Endothelial cell of umbilical vein (primary cell): ENCODE measurements around the gene MAFF. TPM values are rescaled to one million over a fixed set of nuclear protein-coding genes. Genes with fewer than 3 reads are reported as not detected.

Experiments
- BruUV-seq: library from RNA; stranded (reverse); fragments of 400-500 nt; replicated peaks from 2 replicates; lab custom pipeline; 2021; lab: Mats Ljungman, UMichigan
- CTCF ChIA-PET: fragments of 300-600, 350-600 bp; sonication (Branson Sonifier 250); formaldehyde crosslinking; loops from one replicate; lab custom pipeline; 2021; ENCODE audit warnings: antibody characterized with exemption, inconsistent platforms; lab: Charles Lee
- POLR2A ChIA-PET: fragments of 300-600, 350-600 bp; sonication (Branson Sonifier 250); formaldehyde crosslinking; loops from one replicate; lab custom pipeline; 2021; ENCODE audit warnings: antibody characterized with exemption, inconsistent platforms; lab: Charles Lee
- DNase-seq: peaks from one replicate; pipeline ENCODE4 v3.0.0-alpha.2; 2011; ENCODE audit warnings: low read depth, low spot score
- FAIRE-seq: peaks from 2 replicates; lab custom pipeline; 2011; peaks lifted over from hg19 to GRCh38; lab: Jason Lieb, UNC
- H2AFZ ChIP-seq: 2 replicates; pipeline ENCODE4 v1.6.0; 2012; ENCODE audit warnings: low read depth, low read length, control low read depth, inconsistent platforms
- H3K27ac ChIP-seq: 2 replicates; pipeline ENCODE4 v1.5.1; 2011; ENCODE audit warnings: low read depth, mild to moderate bottlenecking, control low read depth, low read length, moderate library complexity; ENCODE audit not compliant: insufficient read depth
- H3K27me3 ChIP-seq, 2 experiments: 2 replicates each; pipeline versions ENCODE4 v1.6.0 to v1.6.1; 2011; ENCODE audit warnings: low read length in 2 of 2, mixed read lengths in 1 of 2; ENCODE audit not compliant: control insufficient read depth in 2 of 2, insufficient read depth in 2 of 2
- H3K36me3 ChIP-seq, 2 experiments: 2 replicates in 1 of 2; 3 replicates in 1 of 2; pipeline ENCODE4 v1.5.1; 2011; ENCODE audit warnings: low read length in 2 of 2, mild to moderate bottlenecking in 1 of 2, moderate library complexity in 1 of 2; ENCODE audit not compliant: control insufficient read depth in 2 of 2, insufficient read depth in 2 of 2; ENCODE audit errors: extremely low read depth in 1 of 2
- H3K4me1 ChIP-seq: 3 replicates; pipeline ENCODE4 v1.5.1; 2011; ENCODE audit warnings: mild to moderate bottlenecking, low read length; ENCODE audit not compliant: control insufficient read depth, insufficient read depth; ENCODE audit errors: extremely low read depth
- H3K4me2 ChIP-seq: 2 replicates; pipeline ENCODE4 v1.6.1; 2011; ENCODE audit warnings: low read length, control low read depth, mixed read lengths; ENCODE audit not compliant: insufficient read depth
- H3K4me3 ChIP-seq, 3 experiments: fragments of 200-600 bp in 1 of 3; sonication (generic), shearing (Covaris generic) in 1 of 3; replicated peaks in 1 of 3; 2 replicates each; pipeline ENCODE4 v1.5.1; 2011 to 2016; ENCODE audit warnings: control low read depth in 3 of 3, low read length in 3 of 3, mild to moderate bottlenecking in 2 of 3, inconsistent platforms in 1 of 3, low read depth in 1 of 3, moderate library complexity in 1 of 3; ENCODE audit not compliant: insufficient read depth in 1 of 3
- H3K79me2 ChIP-seq: 2 replicates; pipeline ENCODE4 v1.6.0; 2012; ENCODE audit warnings: low read length, inconsistent platforms; ENCODE audit not compliant: control insufficient read depth, insufficient read depth
- H3K9ac ChIP-seq: replicated peaks from 2 replicates; pipeline ENCODE3; 2011; ENCODE audit warnings: low read length, control low read depth; ENCODE audit not compliant: insufficient read depth; ENCODE audit errors: extremely low read depth
- H3K9me1 ChIP-seq: replicated peaks from 3 replicates; pipeline ENCODE4 v1.6.0; 2011; ENCODE audit warnings: mild to moderate bottlenecking, low read length; ENCODE audit not compliant: control insufficient read depth, insufficient read depth; ENCODE audit errors: extremely low read depth
- H3K9me3 ChIP-seq: replicated peaks from 2 replicates; pipeline ENCODE4 v1.5.1; 2012; ENCODE audit warnings: low read length, inconsistent platforms; ENCODE audit not compliant: control insufficient read depth, insufficient read depth
- H4K20me1 ChIP-seq: replicated peaks from 2 replicates; pipeline ENCODE3; 2011; ENCODE audit warnings: mild to moderate bottlenecking, low read length; ENCODE audit not compliant: control insufficient read depth, insufficient read depth; ENCODE audit errors: extremely low read depth
- EZH2 ChIP-seq: IDR thresholded peaks from 2 replicates; pipeline ENCODE4 v1.6.1; 2012; ENCODE audit warnings: borderline replicate concordance, low read depth, mild to moderate bottlenecking, moderate library complexity, low read length, inconsistent platforms; ENCODE audit not compliant: severe bottlenecking
- FOS ChIP-seq: IDR thresholded peaks from 2 replicates; pipeline ENCODE4 v1.6.1; 2011; ENCODE audit warnings: mild to moderate bottlenecking, low read length, moderate library complexity, borderline replicate concordance; ENCODE audit not compliant: insufficient read depth
- GATA2 ChIP-seq: IDR thresholded peaks from 2 replicates; pipeline ENCODE4 v1.7.0; 2011; ENCODE audit warnings: low read depth, mild to moderate bottlenecking, moderate library complexity, mixed read lengths, low read length; ENCODE audit not compliant: insufficient read length, insufficient read depth
- MYC ChIP-seq: IDR thresholded peaks from one replicate; pipeline ENCODE4 v1.6.1; 2011; ENCODE audit warnings: mild to moderate bottlenecking, low read depth, low read length
- POLR2A ChIP-seq: IDR thresholded peaks from 2 replicates; pipeline ENCODE4 v1.6.1; 2012; ENCODE audit warnings: low read depth, mild to moderate bottlenecking, control low read depth, low read length
- POLR2AphosphoS5 ChIP-seq: IDR thresholded peaks from 2 replicates; pipeline ENCODE4 v1.6.1; 2012; ENCODE audit warnings: low read depth, mild to moderate bottlenecking, control low read depth, low read length, moderate library complexity; ENCODE audit not compliant: insufficient read depth
- dilution Hi-C: fragments of 300-500 bp; cut with MboI; formaldehyde crosslinking; loops from one replicate; pipeline ENCODE4 v1.15.0; 2019; ENCODE audit warnings: low sequenced_read_pairs; ENCODE audit not compliant: extremely low pct_ligation_motif_present
- intact Hi-C: fragments of 100-400 bp; cut with micrococcal nuclease; formaldehyde crosslinking; loops from one replicate; pipeline ENCODE4 v1.10.0; 2022
- polyA plus RNA-seq, 4 experiments: library from polyadenylated mRNA; depleted of rRNA in 3 of 4; stranded (reverse) in 3 of 4; unstranded in 1 of 4; fragments of >200 nt; gene quantifications; 2 replicates each; pipeline versions ENCODE4 v1.2.1 to v1.2.3, GENCODE V29; 2011 to 2012; ENCODE audit warnings: missing spikeins in 1 of 4
- total RNA-seq: library from RNA; stranded (reverse); gene quantifications from 2 replicates; pipeline ENCODE4 v1.2.3, GENCODE V29; 2021
- TF ChIP-seq, protein P1 (sequence below), 2 donors: IDR thresholded peaks; 1 replicate in 1 of 2; 2 replicates in 1 of 2; pipeline ENCODE4 v1.5.1; 2011; ENCODE audit warnings: low read length in 2 of 2, mild to moderate bottlenecking in 2 of 2, moderate library complexity in 2 of 2, control low read depth in 1 of 2, inconsistent platforms in 1 of 2, low read depth in 1 of 2; ENCODE audit not compliant: insufficient read depth in 1 of 2; ENCODE audit errors: extremely low read depth in 1 of 2

Gene MAFF
- total and polyA plus RNA-seq, 2 donors (not counting 3 experiments of a cell fraction or from before 2014, with no cell fraction given) = 29.0 to 61.2 TPM

DNA sequence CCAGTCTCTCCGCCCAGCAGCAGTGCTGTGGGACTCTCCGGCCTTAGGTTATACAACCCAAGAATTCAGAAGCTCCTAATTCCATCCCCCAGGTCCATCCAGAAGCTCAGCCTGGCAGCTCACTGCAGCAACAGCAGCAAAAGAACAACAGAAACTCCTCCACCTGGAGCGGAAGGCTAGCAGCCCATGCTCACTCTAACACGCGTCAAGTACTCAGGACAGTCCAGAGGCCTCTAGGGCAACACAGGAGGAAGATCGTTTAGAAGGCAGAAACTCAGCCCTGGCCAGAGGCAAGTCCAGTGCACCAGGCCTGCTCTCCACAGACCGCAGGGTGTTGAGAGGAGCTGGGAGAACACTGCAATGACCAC, 37.3 kb upstream of the MAFF start:
- no peak for FAIRE-seq

DNA sequence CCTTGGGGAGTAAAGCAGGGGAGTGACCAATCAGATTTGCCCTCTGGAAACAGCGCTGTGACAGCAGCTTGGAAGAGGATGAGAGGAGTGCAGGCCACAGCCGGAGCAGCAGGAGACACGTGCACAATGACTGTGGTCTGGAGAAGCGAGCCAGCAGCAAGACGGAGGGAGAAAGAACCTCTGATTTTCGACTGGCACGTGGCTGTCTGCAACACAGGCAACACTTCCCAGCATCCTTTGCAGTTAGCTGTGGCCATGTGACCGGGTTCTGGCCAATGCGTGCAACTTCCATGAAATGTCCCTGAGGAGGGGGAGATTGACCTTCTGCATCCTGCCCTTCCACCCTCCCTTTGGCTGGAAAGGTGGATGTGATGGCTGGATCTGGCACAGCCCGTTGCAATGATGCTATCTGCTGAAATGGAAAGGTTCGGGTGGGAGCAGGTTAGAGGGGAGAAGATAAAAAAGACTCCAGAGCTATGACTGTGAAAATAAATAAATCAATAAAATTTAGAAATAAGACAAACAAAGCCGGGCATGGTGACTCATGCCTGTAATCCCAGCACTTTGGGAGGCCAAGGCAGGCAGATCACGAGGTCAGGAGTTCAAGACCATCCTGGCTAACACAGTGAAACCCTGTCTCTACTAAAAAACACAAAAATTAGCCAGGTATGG, 35.7 kb upstream of the MAFF start:
- Histone ChIP-seq H3K9me3 (no peaks in the 10 kb centered on the region), H3K9ac (no peak overlapping the region), H3K79me2 (no peaks in the 10 kb centered on the region), H3K27ac (no peak overlapping the region), H4K20me1 (no peaks in the 10 kb centered on the region), H3K4me2 (no peak overlapping the region), H3K27me3 (no peaks in the 10 kb centered on the region), H2AFZ (peak overlapping the region; percentile 29), H3K4me1 (peaks cover 8% of the 10 kb centered on the region), H3K4me3 (no peak overlapping the region), H3K9me1 (no peaks in the 10 kb centered on the region), H3K36me3 (no peaks in the 10 kb centered on the region)
- dilution Hi-C loops (no loop called here), intact Hi-C loops (no loop called here)
- BruUV-seq = no TSS peak
- POLR2A ChIA-PET = no interaction called here
- no peak for TF ChIP-seq EZH2
- TF ChIP-seq GATA2 = no peak
- no peak for TF ChIP-seq POLR2A
- TF ChIP-seq FOS = no peak
- TF ChIP-seq, protein P1, sequence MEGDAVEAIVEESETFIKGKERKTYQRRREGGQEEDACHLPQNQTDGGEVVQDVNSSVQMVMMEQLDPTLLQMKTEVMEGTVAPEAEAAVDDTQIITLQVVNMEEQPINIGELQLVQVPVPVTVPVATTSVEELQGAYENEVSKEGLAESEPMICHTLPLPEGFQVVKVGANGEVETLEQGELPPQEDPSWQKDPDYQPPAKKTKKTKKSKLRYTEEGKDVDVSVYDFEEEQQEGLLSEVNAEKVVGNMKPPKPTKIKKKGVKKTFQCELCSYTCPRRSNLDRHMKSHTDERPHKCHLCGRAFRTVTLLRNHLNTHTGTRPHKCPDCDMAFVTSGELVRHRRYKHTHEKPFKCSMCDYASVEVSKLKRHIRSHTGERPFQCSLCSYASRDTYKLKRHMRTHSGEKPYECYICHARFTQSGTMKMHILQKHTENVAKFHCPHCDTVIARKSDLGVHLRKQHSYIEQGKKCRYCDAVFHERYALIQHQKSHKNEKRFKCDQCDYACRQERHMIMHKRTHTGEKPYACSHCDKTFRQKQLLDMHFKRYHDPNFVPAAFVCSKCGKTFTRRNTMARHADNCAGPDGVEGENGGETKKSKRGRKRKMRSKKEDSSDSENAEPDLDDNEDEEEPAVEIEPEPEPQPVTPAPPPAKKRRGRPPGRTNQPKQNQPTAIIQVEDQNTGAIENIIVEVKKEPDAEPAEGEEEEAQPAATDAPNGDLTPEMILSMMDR (IDR thresholded peaks at IDR 0.05; ENCODE audit: extremely low read depth in 1 of 2, insufficient read depth in 1 of 2, low read depth in 1 of 2, low read length in 2 of 2) = no peak
- TF ChIP-seq MYC = no peak
- FAIRE-seq (peak; percentile 31), DNase-seq (no peak)
- CTCF ChIA-PET = interaction anchor here (0.6 to 0.9 kb wide), 3 partner anchors 11 to 66 kb away, joined by 3 read pairs; partner anchors contain the start of gene PLA2G6

More for the DNA sequence above, 37.3 kb upstream of the MAFF start:
- Histone ChIP-seq H2AFZ (no peak overlapping the region), H3K4me1 (peaks cover 8% of the 10 kb centered on the region), H3K27me3 (no peaks in the 10 kb centered on the region), H3K4me3 (no peak overlapping the region), H3K79me2 (no peaks in the 10 kb centered on the region), H3K27ac (no peak overlapping the region), H3K9me3 (no peaks in the 10 kb centered on the region), H3K4me2 (no peak overlapping the region), H4K20me1 (no peaks in the 10 kb centered on the region), H3K9ac (no peak overlapping the region), H3K9me1 (no peaks in the 10 kb centered on the region), H3K36me3 (no peaks in the 10 kb centered on the region)
- TF ChIP-seq MYC (no peak), POLR2AphosphoS5 (no peak), EZH2 (no peak), POLR2A (no peak)
- no TSS peak for BruUV-seq
- dilution Hi-C loops = no loop called here
- intact Hi-C loops = no loop called here
- ChIA-PET POLR2A (interaction anchor here (0.6 kb wide), 1 partner anchor 30 kb away, joined by 3 read pairs; no protein-coding TSS in a partner anchor), CTCF (interaction anchor here (0.9 to 1.3 kb wide), 5 partner anchors 14 to 65 kb away, joined by 3 to 7 read pairs (median 3); partner anchors contain the start of gene PLA2G6)
- no peak for DNase-seq
